Measurements from ENCODE around the gene SPRR2G.
"Not testable (repeated sequence)": the region's sequence is repeated elsewhere in the genome, so short reads cannot be mapped to it uniquely, and the experiment has no call there.

The SPRR2G gene

DNA sequence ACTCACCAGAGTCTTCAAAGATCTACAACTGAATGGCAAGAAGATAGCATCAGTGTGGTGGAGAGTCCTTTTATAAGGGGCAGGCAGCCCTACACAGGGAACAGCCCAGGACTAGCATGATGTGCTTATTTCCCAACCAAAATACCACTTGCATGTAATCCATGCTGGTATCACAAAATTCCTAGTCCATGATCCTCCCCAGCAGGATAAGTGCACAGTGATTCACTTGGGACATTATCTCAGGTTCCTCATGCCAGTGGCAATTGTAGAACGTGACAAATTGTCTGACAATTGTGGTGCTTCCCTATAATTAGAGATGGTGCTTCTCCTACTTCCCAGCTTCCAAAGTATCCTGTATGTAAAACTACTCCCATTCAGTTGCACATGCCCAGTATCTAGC is at the start of gene SPRR2G:
Gene SPRR2G (minus strand): TSS at position 45 of the 400 bp plus-strand sequence. CDS start 780 bp downstream, outside the sequence.
- no peak for DNase-seq

GRCh38 chr1:153195216-153195615 is 44.5 kb upstream of the SPRR2G start:
- no peak for DNase-seq

GRCh38 chr1:153194331-153195050 is 43.8 kb upstream of the SPRR2G start:
- DNase-seq: no peak

GRCh38 chr1:153192697-153193096 is 42.0 kb upstream of the SPRR2G start:
- peak; percentile 30 for DNase-seq

DNA sequence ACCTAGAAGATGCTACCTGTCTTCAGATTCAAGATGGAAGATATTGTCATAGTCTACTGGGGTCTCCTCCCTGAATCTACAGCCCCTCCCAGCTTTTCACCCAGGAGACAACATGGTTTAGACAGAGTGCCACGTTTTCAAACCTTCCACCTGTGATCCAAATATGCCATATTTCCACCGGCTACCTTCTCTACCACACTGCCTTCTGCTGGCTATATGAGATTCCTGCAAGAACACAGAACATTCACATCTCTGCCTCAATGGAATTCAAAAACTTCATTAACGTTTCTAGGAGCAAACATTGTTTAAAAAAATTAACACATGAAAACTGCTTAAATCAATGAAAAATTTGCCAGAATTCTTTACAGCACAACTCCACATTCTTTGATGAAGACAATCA is 39.7 kb upstream of the SPRR2G start:
- peak; percentile 27 for DNase-seq

DNA sequence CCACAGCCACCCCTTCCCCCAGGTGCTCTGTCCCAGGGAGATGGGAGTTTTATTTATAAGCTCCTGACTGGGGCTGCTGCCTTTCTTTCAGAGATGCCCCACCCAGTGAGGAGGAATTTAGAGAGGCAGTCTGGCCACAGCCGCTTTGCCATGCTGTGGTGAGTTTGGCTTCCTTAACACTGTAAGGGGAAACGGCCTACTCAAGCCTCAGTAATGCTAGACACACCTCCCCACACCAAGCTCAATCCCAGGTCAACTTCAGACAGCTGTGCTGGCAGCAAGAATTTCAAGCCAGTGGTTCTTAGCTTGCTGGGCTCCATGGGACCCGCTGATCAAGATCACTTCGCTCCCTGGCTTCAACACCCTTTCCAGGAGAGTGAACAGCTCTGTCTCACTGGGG is 37.6 kb upstream of the SPRR2G start:
- DNase-seq: not testable (repeated sequence)

GRCh38 chr1:153180556-153180955 is 29.9 kb upstream of the SPRR2G start:
- no peak for DNase-seq

- no peak for DNase-seq
These were observed 28.2 kb upstream of the SPRR2G start for GRCh38 chr1:153178922-153179321.

GRCh38 chr1:153174624-153175023 is 23.9 kb upstream of the SPRR2G start:
- DNase-seq: no peak

- no peak for DNase-seq
These were observed 18.0 kb upstream of the SPRR2G start for GRCh38 chr1:153168686-153169085.

GRCh38 chr1:153155541-153155940 is 4.9 kb upstream of the SPRR2G start:
- no peak for DNase-seq

- DNase-seq: no peak
These were observed 1.8 kb upstream of the SPRR2G start for GRCh38 chr1:153152481-153152880.

DNA sequence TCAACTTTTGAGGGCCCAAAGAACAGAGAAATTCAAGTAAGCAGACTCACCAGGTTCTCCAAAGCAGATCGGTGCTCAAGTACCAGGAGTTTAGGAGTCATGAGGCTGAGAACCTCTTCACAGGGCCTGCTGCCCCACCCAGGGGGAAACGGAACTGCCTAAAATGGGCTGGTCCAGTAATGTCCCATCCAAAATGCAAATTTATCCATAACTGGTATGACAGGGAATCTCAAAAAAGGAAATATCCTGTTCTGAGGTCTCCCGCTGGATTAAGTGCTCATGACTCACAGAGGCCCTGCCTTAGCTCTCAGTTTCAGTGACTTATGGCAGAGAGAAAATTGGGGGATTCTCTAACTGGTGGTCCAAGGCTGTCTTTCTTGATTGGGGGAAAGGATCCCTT is 9.3 kb downstream of the SPRR2G start:
- DNase-seq: no peak

- DNase-seq: no peak
These were observed 10.2 kb downstream of the SPRR2G start for GRCh38 chr1:153140484-153140883.

GRCh38 chr1:153133743-153134142 is 16.9 kb downstream of the SPRR2G start:
- no peak for DNase-seq

GRCh38 chr1:153133267-153133666 is 17.4 kb downstream of the SPRR2G start:
- no peak for DNase-seq

DNA sequence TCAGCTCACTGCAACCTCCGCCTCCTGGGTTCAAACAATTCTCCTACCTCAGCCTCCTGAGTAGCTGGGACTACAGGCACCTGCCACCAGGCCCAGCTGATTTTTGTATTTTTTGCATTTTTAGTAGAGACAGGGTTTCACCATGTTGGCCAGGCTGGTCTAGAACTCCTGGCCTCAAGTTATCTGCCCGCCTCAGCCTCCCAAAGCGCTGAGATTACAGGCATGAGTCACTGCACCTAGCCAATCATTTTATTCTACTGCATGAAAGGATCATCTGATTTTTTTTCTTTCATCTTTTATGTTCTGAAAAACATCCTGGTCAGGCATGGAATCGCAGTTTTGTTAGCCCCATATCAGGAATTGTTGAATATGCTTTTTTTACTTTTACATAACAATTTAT is 22.0 kb downstream of the SPRR2G start:
- not testable (repeated sequence) for DNase-seq

- no peak for DNase-seq
These were observed 23.4 kb downstream of the SPRR2G start for GRCh38 chr1:153127296-153127695.

DNA sequence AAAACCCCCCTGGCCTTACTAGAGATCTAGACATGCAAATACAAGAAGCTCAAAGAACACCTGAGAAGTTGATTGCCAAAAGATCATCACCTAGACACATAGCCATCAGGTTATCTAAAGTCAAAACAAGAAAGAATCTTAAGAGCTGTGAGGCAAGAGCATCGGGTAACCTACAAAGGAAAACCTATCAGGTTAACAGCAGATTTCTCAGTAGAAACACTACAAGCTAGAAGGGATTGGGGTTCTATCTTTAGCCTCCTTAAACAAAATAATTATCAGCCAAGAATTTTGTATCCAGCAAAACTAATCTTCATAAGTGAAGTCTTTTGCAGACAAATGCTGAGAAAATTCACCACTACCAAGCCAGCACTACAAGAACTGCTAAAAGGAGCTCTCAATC is 25.2 kb downstream of the SPRR2G start:
- no peak for DNase-seq

GRCh38 chr1:153123793-153124192 is 26.9 kb downstream of the SPRR2G start:
- not testable (repeated sequence) for DNase-seq

- DNase-seq: peak; percentile 12
These were observed 27.8 kb downstream of the SPRR2G start for GRCh38 chr1:153122831-153123421.

DNA sequence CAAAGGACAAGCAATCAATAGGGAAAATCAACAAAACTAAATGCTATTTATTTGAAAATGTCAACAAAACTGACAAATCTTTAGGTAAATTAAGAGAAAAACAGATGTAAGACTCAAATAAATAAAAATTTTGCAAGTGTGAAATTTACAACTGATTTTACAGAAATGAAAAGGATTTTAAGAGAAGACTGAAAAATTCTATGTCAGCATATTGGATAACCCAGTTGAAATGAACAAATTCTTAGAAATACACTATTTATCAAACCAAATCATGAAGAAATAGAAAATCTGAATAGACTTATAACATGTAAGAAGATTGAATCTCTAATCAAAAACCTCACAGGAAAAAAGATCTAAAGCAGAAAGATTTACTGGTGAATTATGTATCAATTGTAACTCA is 29.7 kb downstream of the SPRR2G start:
- DNase-seq: no peak

DNA sequence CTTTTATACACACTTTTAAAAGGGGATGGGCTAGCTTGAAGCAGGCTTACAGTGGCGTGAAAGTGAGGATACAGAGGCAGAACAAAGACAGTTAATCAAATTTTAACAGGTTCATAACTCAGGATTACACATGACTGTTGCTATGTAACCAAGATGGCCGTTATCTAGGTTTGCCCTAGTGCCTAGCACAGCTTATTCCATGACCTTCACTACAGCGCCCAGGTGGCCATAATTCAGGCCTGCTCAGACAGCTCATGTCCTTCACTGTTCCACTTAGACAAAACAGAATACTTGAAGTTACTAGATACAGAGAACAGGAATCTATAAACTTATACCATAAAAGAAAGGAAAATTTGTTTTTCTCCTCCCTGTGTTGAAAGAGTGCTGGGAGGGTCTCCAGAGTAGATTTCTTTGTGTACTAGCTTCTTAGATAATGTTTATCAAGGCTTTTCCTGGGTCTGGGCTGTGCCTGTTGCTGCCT is 31.2 kb downstream of the SPRR2G start:
- peak; percentile 85 for DNase-seq

- peak; percentile 84 for DNase-seq
These were observed 35.4 kb downstream of the SPRR2G start for GRCh38 chr1:153115264-153115663.

- no peak for DNase-seq
These were observed 37.3 kb downstream of the SPRR2G start, which contains the start of gene SPRR2F for GRCh38 chr1:153113416-153113815. TSS of gene SPRR2F (minus strand) at chr1:153113516. CDS start at chr1:153112733, 783 bp downstream.

Data from hematopoietic multipotent progenitor cell treated with erythropoietin and hydrocortisone succinate and interleukin-3 and kit ligand, for 8 days (in vitro differentiated cells).